OCI-LY1 (cell line): ENCODE measurements around the gene FAM107B.

Source experiments
- CTCF ChIP-seq: fragments of 200-600 bp; sonication (generic), shearing (Covaris generic); IDR thresholded peaks from 2 replicates; pipeline ENCODE4 v1.5.1; 2017; ENCODE audit warnings: mild to moderate bottlenecking, antibody characterized with exemption, low read length, moderate library complexity, mixed read lengths
- EZH2 ChIP-seq: fragments of 200-600 bp; sonication (generic), shearing (Covaris generic); IDR thresholded peaks from 2 replicates; pipeline ENCODE4 v1.8.0; 2017; ENCODE audit warnings: borderline replicate concordance, mixed run types, mild to moderate bottlenecking, antibody characterized with exemption, low read length, moderate library complexity, mixed read lengths

- TF ChIP-seq CTCF, result no peak
- no peak for TF ChIP-seq EZH2
Measured at GRCh38 chr10:14579405-14579804, 195.3 kb downstream of the FAM107B start.
